ENCODE measurements around the gene OLIG2.

The OLIG2 gene

DNA sequence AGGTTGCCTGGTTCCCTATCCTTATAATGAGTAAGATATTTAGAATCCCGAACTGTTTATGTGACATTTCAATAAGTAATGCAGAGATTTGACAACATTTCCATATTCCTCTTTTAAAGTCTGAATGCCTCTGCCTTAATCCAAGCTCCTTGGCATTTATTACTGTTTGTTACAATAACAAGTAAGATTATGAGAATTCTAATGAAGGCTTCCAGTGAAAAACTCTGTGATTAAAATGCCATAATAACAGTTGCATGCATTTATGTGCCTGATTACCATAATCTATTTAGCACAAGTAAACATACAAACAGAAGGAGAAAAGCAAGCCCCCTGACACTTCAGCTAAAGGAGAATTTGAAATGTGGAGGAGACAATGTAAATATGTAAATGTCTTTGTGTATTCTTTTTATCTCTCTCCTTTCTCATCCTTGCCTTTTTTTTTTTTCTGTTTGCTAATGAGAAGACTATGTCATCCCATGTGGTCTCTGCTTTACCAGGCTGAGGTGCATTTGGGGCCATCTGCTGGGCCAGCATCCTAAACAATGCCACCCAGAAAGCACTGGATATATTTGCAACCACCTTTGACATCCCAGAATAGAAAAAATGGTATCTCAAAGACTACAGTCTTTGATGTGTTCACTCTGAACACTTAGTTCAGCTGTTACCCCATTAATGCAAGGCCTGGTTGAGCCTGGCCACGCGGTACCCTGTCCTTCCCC is 17.2 kb upstream of the OLIG2 start:
- H3K4me3 ChIP-seq (ENCODE audit: low read depth, low read length) = no peak overlapping the region
- ChIA-PET CTCF (interaction anchor here (0.9 to 3.8 kb wide), 2 partner anchors 14 to 119 kb away, joined by 3 to 14 read pairs; no protein-coding TSS in a partner anchor), POLR2A (no interaction called here)
- TF ChIP-seq, protein P1, sequence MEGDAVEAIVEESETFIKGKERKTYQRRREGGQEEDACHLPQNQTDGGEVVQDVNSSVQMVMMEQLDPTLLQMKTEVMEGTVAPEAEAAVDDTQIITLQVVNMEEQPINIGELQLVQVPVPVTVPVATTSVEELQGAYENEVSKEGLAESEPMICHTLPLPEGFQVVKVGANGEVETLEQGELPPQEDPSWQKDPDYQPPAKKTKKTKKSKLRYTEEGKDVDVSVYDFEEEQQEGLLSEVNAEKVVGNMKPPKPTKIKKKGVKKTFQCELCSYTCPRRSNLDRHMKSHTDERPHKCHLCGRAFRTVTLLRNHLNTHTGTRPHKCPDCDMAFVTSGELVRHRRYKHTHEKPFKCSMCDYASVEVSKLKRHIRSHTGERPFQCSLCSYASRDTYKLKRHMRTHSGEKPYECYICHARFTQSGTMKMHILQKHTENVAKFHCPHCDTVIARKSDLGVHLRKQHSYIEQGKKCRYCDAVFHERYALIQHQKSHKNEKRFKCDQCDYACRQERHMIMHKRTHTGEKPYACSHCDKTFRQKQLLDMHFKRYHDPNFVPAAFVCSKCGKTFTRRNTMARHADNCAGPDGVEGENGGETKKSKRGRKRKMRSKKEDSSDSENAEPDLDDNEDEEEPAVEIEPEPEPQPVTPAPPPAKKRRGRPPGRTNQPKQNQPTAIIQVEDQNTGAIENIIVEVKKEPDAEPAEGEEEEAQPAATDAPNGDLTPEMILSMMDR (IDR thresholded peaks at IDR 0.05; ENCODE audit: insufficient read depth, low read length, missing control alignments) = no peak
- DNase-seq (ENCODE audit: low read depth, low spot score) = no peak

DNA sequence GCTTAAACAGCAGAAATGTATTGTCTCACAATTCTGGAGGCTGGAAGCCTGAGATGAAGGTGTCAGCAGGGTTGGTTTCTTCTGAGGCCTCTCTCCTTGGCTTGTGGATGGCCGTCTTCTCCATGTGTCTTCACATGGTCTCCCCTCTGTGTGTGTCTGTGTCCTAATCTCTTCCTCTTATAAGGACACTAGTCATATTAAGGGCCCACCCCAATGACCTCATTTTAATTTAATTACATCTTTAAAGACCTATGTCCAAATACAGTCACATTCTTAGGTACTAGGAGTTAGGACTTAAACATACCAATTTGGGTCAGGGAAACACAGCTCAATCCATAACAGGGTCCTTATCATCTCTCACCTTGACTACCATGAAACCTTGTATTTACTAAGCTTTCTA is 14.8 kb upstream of the OLIG2 start:
- no peak overlapping the region for H3K4me3 ChIP-seq (ENCODE audit: low read depth, low read length)
- ChIA-PET CTCF (no interaction called here), POLR2A (no interaction called here)
- DNase-seq (ENCODE audit: low read depth, low spot score) = no peak
- TF ChIP-seq, protein P1 (IDR thresholded peaks at IDR 0.05; ENCODE audit: insufficient read depth, low read length, missing control alignments) = no peak

DNA sequence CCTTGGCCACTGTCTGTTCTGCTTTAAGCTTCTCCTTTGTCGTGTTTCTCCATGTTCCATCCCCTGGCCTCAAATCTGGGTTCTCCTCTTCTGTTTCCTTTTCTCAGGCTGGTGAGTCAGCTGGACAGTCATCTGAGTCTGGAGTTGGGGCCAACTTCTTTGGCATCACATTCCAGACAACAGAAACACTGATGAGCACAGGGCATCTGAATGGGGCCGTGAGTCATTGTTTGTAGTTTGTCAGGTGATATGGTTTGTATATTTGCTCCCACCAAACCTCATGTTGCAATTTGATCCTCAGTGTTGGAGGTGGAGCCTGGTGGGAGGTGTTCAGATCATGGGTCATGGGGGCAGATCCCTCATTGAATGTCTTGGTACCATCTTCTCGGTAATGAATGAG is 14.3 kb upstream of the OLIG2 start:
- CTCF ChIA-PET = no interaction called here
- DNase-seq (ENCODE audit: low read depth, low spot score) = peak; percentile 56
- POLR2A ChIA-PET = no interaction called here
- no peak overlapping the region for H3K4me3 ChIP-seq (ENCODE audit: low read depth, low read length)
- TF ChIP-seq, protein P1 (IDR thresholded peaks at IDR 0.05; ENCODE audit: insufficient read depth, low read length, missing control alignments) = no peak

DNA sequence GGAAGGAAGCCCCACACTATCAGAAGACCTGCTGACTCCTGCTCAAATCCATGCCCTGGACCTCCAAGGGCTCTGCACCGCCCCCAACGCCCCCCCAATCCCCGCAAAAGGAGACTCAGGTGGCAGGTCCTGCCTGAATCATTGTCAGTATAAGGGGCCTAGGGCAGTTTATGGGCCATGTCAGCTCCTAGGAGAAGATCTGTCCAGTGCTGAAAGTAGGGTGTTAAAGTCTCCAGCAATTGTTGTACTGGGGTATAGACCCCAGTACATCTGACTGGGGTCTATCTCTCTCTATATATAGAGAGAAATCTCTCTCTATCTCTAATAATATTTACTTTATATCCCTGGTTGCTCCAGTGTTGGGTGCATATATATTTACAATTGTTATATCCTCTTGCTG is 12.1 kb upstream of the OLIG2 start:
- CTCF ChIA-PET = interaction anchor here (1.4 kb wide), 1 partner anchor 114 kb away, joined by 4 read pairs; no protein-coding TSS in a partner anchor

DNA sequence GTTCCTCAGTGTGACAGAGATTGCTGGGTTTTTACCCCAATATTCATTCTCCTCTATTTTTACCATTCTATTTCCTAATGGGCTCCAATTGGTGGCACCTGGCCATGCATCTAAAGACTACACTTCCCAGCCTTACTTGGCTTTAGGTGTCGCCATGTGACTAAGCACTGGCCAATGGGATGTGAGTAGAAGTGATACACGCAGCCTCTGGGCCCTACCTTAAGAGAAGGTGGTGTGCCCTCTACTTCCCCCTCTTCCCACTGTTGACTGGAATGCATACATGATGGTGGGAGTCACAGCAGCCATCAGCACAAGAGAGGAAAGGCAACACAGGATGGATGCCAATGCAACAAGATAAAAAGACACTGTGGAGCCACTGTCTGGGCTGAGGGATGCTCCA is 11.4 kb upstream of the OLIG2 start:
- POLR2A ChIA-PET = no interaction called here
- CTCF ChIA-PET = interaction anchor here (0.9 kb wide), 1 partner anchor 20 kb away, joined by 3 read pairs; no protein-coding TSS in a partner anchor
- H3K4me3 ChIP-seq (ENCODE audit: low read depth, low read length) = no peak overlapping the region
- no peak for DNase-seq (ENCODE audit: low read depth, low spot score)
- TF ChIP-seq, protein P1 (IDR thresholded peaks at IDR 0.05; ENCODE audit: insufficient read depth, low read length, missing control alignments) = no peak

More for the DNA sequence above, 12.1 kb upstream of the OLIG2 start:
- no peak for DNase-seq (ENCODE audit: low read depth, low spot score)
- TF ChIP-seq, protein P1 (IDR thresholded peaks at IDR 0.05; ENCODE audit: insufficient read depth, low read length, missing control alignments) = no peak
- H3K4me3 ChIP-seq (ENCODE audit: low read depth, low read length) = no peak overlapping the region
- POLR2A ChIA-PET = no interaction called here

DNA sequence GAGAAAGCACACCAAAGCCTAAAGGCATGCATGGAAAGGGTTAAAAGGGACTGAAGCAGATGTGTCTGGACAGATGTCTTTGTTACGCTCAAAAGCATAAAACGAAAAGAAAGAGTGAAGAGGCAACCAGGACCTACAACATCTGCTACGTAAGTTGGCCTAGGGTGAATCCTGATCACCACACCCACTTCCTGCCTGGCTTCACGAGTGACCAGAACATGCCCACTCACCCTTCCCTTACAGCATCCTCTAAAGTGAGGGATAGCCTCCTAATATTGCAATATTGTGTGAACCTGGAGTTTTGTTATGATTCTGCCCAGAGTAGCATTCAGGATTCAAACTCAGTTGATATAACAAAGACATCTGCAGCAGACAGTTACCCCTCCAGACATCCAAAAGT is 10.6 kb upstream of the OLIG2 start:
- ChIA-PET POLR2A (no interaction called here), CTCF (interaction anchor here (1.4 kb wide), 1 partner anchor 21 kb away, joined by 3 read pairs; no protein-coding TSS in a partner anchor)
- no peak overlapping the region for H3K4me3 ChIP-seq (ENCODE audit: low read depth, low read length)
- DNase-seq (ENCODE audit: low read depth, low spot score) = no peak
- TF ChIP-seq, protein P1 (IDR thresholded peaks at IDR 0.05; ENCODE audit: insufficient read depth, low read length, missing control alignments) = no peak

All from AG04449 (cell line).